Neural crest cell (in vitro differentiated cells): Measurements from ENCODE around the gene RHOXF1. TPM values are rescaled to one million over a fixed set of nuclear protein-coding genes. Genes with fewer than 3 reads are reported as not detected.
"Not testable (repeated sequence)": the region's sequence is repeated elsewhere in the genome, so short reads cannot be mapped to it uniquely, and the experiment has no call there.

Experiments
- DNase-seq: peaks from one replicate; pipeline ENCODE4 v3.0.0; 2021; ENCODE audit warnings: low read depth, mixed read lengths, low spot score
- H3K27ac Mint-ChIP-seq: one replicate; pipeline ENCODE4 v1.8.0; 2021; ENCODE audit warnings: mild to moderate bottlenecking, mixed read lengths; ENCODE audit not compliant: unreplicated experiment
- H3K27me3 Mint-ChIP-seq: 2 replicates; pipeline ENCODE4 v1.8.0; 2021; ENCODE audit warnings: low read depth, mild to moderate bottlenecking, mixed read lengths
- H3K36me3 Mint-ChIP-seq: 2 replicates; pipeline ENCODE4 v1.8.0; 2021; ENCODE audit warnings: low read depth, mild to moderate bottlenecking, mixed read lengths
- H3K4me1 Mint-ChIP-seq: 2 replicates; pipeline ENCODE4 v1.8.0; 2021; ENCODE audit warnings: mixed read lengths
- H3K4me3 Mint-ChIP-seq: one replicate; pipeline ENCODE4 v1.8.0; 2021; ENCODE audit warnings: mild to moderate bottlenecking, mixed read lengths
- H3K9me3 Mint-ChIP-seq: 2 replicates; pipeline ENCODE4 v1.8.0; 2021; ENCODE audit warnings: mixed read lengths
- total RNA-seq: library from RNA; stranded (reverse); gene quantifications from 2 replicates; pipeline ENCODE4 v1.2.1, GENCODE V29; 2021
- TF ChIP-seq, protein P1 (sequence below): fragments of 200-600 bp; sonication (generic); conservative IDR thresholded peaks from 2 replicates; pipeline ENCODE4 v1.5.0; 2021; ENCODE audit warnings: antibody characterized with exemption, mild to moderate bottlenecking

The RHOXF1 gene
- total RNA-seq, 1 donor from 2014 or later, result 0.33 TPM

DNA sequence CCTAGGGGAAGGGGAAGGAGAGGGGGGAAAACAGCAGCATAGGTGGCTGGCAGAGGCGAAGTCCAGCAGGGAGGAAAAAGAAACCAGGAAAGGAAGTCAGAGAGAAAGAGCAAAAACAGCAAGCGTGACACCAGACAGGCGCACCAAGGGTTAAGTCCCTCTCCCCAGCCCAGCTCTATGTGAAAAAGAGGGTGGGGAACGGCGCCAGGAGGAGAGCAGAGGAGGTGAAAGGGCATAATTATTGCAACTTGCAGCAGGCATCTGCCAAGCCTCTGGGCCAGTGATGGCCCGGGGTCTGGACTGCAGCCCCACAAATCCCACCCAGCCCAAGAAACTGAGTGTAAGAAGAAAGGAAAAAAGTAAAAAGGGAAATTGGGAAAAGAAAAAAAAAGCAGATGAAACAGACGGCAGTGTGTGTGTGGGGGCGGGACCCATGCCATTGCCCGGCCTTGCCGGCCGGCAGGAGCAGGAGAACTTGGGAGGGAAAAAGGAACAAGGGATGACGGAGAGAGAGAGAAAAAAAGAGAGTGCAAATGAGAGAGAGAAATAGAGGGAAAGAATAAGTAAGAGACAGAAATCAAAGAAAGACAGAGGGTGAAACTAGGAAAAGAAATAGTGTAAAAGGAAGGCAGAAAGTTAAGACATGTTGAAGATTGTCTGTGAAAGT lies 28.6 kb upstream of the RHOXF1 start:
- H3K27me3 Mint-ChIP-seq, result no peaks in the 10 kb centered on the region
- H3K36me3 Mint-ChIP-seq, result peaks cover 17% of the 10 kb centered on the region
- DNase-seq, result peak; percentile 11
- H3K9me3 Mint-ChIP-seq, result peaks cover 18% of the 10 kb centered on the region
- peaks cover 7% of the 10 kb centered on the region for H3K4me1 Mint-ChIP-seq
- H3K4me3 Mint-ChIP-seq, result peak overlapping the region; percentile 4
- no peak overlapping the region for H3K27ac Mint-ChIP-seq
- TF ChIP-seq, protein P1, sequence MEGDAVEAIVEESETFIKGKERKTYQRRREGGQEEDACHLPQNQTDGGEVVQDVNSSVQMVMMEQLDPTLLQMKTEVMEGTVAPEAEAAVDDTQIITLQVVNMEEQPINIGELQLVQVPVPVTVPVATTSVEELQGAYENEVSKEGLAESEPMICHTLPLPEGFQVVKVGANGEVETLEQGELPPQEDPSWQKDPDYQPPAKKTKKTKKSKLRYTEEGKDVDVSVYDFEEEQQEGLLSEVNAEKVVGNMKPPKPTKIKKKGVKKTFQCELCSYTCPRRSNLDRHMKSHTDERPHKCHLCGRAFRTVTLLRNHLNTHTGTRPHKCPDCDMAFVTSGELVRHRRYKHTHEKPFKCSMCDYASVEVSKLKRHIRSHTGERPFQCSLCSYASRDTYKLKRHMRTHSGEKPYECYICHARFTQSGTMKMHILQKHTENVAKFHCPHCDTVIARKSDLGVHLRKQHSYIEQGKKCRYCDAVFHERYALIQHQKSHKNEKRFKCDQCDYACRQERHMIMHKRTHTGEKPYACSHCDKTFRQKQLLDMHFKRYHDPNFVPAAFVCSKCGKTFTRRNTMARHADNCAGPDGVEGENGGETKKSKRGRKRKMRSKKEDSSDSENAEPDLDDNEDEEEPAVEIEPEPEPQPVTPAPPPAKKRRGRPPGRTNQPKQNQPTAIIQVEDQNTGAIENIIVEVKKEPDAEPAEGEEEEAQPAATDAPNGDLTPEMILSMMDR, result no peak

DNA sequence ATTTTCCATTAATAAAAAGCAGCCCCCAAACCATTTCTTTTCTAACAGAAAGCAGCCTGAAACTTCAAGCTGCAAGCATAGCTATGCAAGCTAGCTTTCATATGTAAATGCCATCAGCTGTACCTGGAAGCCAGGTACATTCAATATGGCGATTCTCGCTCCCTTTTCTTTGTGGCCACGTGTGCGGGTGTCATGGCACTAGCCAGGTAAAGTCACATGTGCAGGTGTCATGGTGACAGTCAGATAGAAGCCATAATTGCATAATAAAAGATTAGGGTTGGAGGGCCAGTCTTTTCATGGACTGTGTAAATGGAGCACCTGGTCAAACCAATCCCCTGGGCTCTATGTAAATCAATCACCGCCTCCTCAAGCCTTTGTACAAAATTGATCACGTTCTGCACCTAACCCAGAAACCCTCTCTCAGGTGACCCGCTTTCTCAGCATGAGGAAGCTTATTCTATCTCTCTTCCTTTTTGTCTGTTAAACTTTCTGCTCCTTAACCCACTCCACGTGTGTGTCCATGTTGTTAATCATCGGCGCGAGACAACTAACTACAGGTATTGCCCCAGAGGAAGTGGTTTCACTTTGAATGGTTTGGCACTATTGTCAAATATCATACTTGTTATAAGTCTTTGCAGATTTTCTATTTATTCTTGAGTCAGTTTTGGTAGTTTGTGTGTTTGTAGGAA lies 24.7 kb upstream of the RHOXF1 start:
- H3K4me1 Mint-ChIP-seq, result peaks cover 7% of the 10 kb centered on the region
- no peaks in the 10 kb centered on the region for H3K9me3 Mint-ChIP-seq
- H3K4me3 Mint-ChIP-seq, result no peak overlapping the region
- H3K36me3 Mint-ChIP-seq, result no peaks in the 10 kb centered on the region
- DNase-seq, result no peak
- H3K27me3 Mint-ChIP-seq, result no peaks in the 10 kb centered on the region
- H3K27ac Mint-ChIP-seq, result no peak overlapping the region
- TF ChIP-seq, protein P1, result no peak

DNA sequence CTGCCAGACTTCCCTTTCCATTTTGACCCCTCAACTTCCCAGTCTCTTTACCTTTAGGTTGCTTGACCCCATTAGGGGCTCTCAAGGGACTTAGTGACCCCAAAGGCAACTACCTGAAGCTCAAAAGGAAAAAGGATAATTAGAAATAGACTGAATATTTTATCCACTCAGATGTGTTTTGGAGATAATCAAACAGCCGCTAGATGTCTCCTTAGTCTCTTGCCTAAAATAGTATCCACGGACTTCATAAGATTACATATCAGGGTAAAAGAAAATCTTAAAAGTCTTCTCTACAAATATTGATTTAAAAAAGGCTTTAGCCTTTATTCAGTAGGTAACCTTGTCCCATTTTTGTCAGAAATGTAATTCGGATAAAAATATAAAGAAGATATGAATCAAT lies 21.7 kb upstream of the RHOXF1 start:
- Mint-ChIP-seq H3K9me3 (no peaks in the 10 kb centered on the region), H3K36me3 (no peaks in the 10 kb centered on the region), H3K4me1 (no peaks in the 10 kb centered on the region), H3K4me3 (no peak overlapping the region), H3K27ac (no peak overlapping the region), H3K27me3 (no peaks in the 10 kb centered on the region)
- TF ChIP-seq, protein P1, result no peak
- DNase-seq, result no peak

DNA sequence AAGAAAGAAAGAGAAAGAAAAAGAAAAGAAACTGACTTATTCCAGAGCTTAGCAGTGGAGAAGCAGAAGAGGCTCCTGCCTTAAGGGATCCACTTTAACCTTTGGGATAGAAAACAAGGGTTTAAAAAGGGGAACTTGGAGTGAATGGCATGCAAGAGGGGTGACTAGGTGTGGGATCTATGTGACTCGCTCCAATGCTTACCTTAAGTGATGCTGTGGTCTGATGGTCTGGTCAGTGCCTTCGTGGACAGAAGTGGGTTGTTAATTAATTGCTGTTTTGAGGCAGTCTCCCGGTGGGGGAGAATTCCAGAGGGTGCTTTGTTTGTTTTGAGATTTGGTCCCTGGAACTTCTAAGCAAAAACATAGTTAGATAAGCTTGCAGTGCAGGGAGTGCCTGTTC lies 21.1 kb upstream of the RHOXF1 start:
- H3K4me1 Mint-ChIP-seq, result no peaks in the 10 kb centered on the region
- TF ChIP-seq, protein P1, result no peak
- no peaks in the 10 kb centered on the region for H3K36me3 Mint-ChIP-seq
- H3K9me3 Mint-ChIP-seq, result no peaks in the 10 kb centered on the region
- no peak overlapping the region for H3K27ac Mint-ChIP-seq
- H3K27me3 Mint-ChIP-seq, result no peaks in the 10 kb centered on the region
- DNase-seq, result no peak
- H3K4me3 Mint-ChIP-seq, result no peak overlapping the region

DNA sequence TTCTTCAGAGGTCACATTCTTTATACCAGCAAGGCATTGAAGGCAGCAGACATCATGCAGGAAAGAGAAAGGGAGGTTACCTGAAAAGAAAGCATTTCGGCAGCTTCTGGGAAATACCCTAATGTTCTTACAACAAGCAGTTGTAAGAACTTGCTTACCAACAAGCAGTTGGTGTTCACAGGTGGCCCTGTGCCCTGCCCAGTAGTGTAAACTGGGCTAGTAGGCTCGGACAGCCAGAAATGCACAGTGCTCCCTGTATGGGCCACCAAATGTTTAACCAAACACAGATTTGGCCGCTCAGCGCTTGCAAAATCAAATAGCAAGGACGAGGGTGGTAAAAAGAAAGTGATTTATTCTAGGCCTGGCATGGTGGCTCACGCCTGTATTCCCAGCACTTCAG lies 20.4 kb upstream of the RHOXF1 start:
- no peaks in the 10 kb centered on the region for H3K36me3 Mint-ChIP-seq
- H3K4me3 Mint-ChIP-seq, result no peak overlapping the region
- H3K27me3 Mint-ChIP-seq, result no peaks in the 10 kb centered on the region
- H3K4me1 Mint-ChIP-seq, result no peaks in the 10 kb centered on the region
- TF ChIP-seq, protein P1, result no peak
- H3K9me3 Mint-ChIP-seq, result no peaks in the 10 kb centered on the region
- no peak for DNase-seq
- no peak overlapping the region for H3K27ac Mint-ChIP-seq

DNA sequence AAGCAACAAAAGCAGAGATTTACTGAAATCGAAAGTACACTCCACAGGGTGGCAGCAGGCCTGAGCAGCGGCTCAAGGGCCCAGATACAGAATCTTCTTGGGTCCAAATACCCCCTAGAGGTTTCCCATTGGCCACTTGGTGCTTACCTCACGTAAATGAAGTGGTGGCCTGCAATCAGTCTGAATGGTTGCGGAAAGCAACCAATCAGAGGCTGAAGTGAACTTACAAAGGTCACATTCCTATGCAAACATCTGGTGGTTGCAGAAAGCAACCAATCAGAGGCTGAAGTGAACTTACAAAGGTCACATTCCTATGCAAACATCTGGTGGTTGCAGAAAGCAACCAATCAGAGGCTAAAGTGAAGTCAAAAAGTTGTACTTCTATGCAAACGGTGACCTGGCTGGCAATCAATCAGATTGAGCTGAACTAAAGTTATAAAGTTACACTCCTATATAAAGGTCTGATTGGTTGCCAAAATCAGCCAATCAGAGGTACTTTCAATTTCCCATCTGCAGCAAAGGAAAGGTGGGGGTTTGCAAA lies 12.7 kb upstream of the RHOXF1 start:
- DNase-seq, H3K27me3 Mint-ChIP-seq, H3K27ac Mint-ChIP-seq, H3K4me3 Mint-ChIP-seq, H3K9me3 Mint-ChIP-seq, H3K36me3 Mint-ChIP-seq, H3K4me1 Mint-ChIP-seq: not testable (repeated sequence)
